Limb (tissue), 2 donors: ENCODE results near the gene DENND5B.
A peak's percentile ranks its signal among the peaks of the same experiment; 100 is the strongest.
"Not testable (repeated sequence)": the region's sequence is repeated elsewhere in the genome, so short reads cannot be mapped to it uniquely, and the experiment has no call there.

Source experiments
- DNase-seq, 2 donors: peaks; one replicate each; pipeline ENCODE4 v3.0.0-alpha.2; 2016; ENCODE audit errors: extremely low spot score in 2 of 2

Gene DENND5B

GRCh38 chr12:31386364-31386777, 204.6 kb downstream of the DENND5B start:
- no peak for DNase-seq

- not testable (repeated sequence) for DNase-seq
Observed at GRCh38 chr12:31377210-31377609, 213.7 kb downstream of the DENND5B start.

GRCh38 chr12:31375422-31375821, 215.5 kb downstream of the DENND5B start:
- not testable (repeated sequence) for DNase-seq

GRCh38 chr12:31371256-31371620, 219.7 kb downstream of the DENND5B start:
- DNase-seq = no peak

- no peak for DNase-seq
Observed at GRCh38 chr12:31370531-31371255, 220.2 kb downstream of the DENND5B start.

GRCh38 chr12:31369712-31370521, 221.0 kb downstream of the DENND5B start:
- peak; percentile 77 to 84 for DNase-seq

- DNase-seq = peak in 1 of 2 donors; percentile 36
Observed at GRCh38 chr12:31368666-31369361, 222.1 kb downstream of the DENND5B start.

- DNase-seq = no peak
Observed at GRCh38 chr12:31366104-31366621, 224.8 kb downstream of the DENND5B start.

GRCh38 chr12:31363831-31364230, 227.1 kb downstream of the DENND5B start:
- DNase-seq = no peak

- DNase-seq = no peak
Observed at GRCh38 chr12:31363416-31363809, 227.5 kb downstream of the DENND5B start.

GRCh38 chr12:31362759-31363415, 228.0 kb downstream of the DENND5B start:
- peak in 1 of 2 donors; percentile 29 for DNase-seq

GRCh38 chr12:31362115-31362758, 228.7 kb downstream of the DENND5B start:
- DNase-seq = no peak

GRCh38 chr12:31361730-31362114, 229.2 kb downstream of the DENND5B start:
- no peak for DNase-seq

GRCh38 chr12:31355747-31356107, 235.2 kb downstream of the DENND5B start:
- no peak for DNase-seq

GRCh38 chr12:31353750-31354708, 236.9 kb downstream of the DENND5B start:
- no peak for DNase-seq

- no peak for DNase-seq
Observed at GRCh38 chr12:31346267-31346666, 244.7 kb downstream of the DENND5B start.

GRCh38 chr12:31343139-31343538, 247.8 kb downstream of the DENND5B start:
- DNase-seq = no peak

- DNase-seq = no peak
Observed at GRCh38 chr12:31342286-31342685, 248.7 kb downstream of the DENND5B start.

GRCh38 chr12:31339831-31340622, 250.9 kb downstream of the DENND5B start:
- no peak for DNase-seq
